ENCODE results near the gene LRIT3.

The LRIT3 gene

GRCh38 chr4:109820563-109820962, 27.3 kb upstream of the LRIT3 start:
- DNase-seq (ENCODE audit: insufficient read length, low spot score), result no peak
- no peak for FAIRE-seq
- no peak for TF ChIP-seq CTCF (IDR thresholded peaks at IDR 0.05; ENCODE audit: insufficient read depth, missing control alignments)

- TF ChIP-seq CTCF (IDR thresholded peaks at IDR 0.05; ENCODE audit: insufficient read depth, missing control alignments), result no peak
- FAIRE-seq (no peak), DNase-seq (ENCODE audit: insufficient read length, low spot score) (no peak)
Measured at GRCh38 chr4:109821185-109821584, 26.7 kb upstream of the LRIT3 start.

DNA sequence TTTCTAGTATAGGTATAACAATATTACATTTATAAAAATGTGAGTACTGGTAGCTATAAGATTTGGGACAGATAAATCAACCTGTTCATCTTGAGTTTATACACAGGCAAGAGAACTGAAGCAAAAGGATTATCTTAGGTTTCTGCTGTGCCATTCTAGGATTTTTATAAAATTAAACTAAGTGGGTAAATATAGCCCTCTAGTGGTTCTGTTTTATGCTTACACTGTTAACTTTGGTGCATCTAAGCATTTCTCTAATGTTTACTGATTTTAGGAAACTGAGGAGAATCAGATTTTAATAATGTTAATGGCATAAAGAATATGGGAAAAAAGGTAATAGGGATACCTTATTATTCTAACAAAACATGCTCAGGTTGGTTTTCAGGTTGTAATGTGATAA, 21.2 kb upstream of the LRIT3 start:
- peak; percentile 44 for TF ChIP-seq CTCF (IDR thresholded peaks at IDR 0.05; ENCODE audit: insufficient read depth, missing control alignments)
- FAIRE-seq, result no peak
- DNase-seq (ENCODE audit: insufficient read length, low spot score), result no peak

DNA sequence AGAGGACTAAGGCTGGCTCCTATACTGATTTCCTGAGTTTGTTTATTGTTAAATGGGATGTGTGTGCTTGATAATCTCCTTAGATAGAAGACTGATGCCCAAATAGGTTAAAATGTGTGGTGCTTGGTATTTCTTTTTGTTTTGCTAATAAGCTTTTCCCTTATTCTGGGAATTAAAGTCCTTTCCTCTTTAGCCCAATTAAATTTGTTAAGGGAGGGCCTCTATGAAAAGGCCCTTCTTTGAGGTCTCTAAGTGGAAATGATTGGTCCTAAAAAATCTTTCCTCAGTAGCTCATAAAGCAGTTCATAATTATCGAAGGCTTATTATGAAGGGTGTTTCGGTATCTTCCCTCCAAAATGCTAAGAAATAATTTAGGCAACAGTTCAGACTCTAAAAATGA, 20.2 kb upstream of the LRIT3 start, which contains the start of gene RRH:
TSS of gene RRH (plus strand) at position 301 of the 400 bp plus-strand sequence. CDS start at position 357, 56 bp downstream.
- TF ChIP-seq CTCF (IDR thresholded peaks at IDR 0.05; ENCODE audit: insufficient read depth, missing control alignments), result no peak
- no peak for DNase-seq (ENCODE audit: insufficient read length, low spot score)
- no peak for FAIRE-seq

DNA sequence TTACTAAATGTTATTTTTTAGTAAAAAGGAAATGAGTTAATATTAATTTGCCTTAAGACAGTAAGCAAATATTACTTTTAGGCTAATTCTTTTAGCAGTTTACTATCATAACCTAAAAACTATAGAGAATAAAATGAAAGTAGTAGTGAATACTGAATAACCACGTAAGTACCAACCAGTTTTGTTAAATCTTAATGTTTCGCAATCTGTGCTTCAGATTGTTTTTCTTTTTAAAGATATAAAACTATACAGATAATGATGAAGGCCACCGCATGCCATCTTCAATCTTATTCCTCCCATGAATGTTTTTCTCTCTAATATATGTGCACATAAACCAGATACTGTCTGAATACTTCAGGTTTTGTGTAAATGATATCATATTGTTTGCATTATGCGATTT, 14.2 kb upstream of the LRIT3 start:
- FAIRE-seq, result no peak
- no peak for DNase-seq (ENCODE audit: insufficient read length, low spot score)
- TF ChIP-seq CTCF (IDR thresholded peaks at IDR 0.05; ENCODE audit: insufficient read depth, missing control alignments), result no peak

DNA sequence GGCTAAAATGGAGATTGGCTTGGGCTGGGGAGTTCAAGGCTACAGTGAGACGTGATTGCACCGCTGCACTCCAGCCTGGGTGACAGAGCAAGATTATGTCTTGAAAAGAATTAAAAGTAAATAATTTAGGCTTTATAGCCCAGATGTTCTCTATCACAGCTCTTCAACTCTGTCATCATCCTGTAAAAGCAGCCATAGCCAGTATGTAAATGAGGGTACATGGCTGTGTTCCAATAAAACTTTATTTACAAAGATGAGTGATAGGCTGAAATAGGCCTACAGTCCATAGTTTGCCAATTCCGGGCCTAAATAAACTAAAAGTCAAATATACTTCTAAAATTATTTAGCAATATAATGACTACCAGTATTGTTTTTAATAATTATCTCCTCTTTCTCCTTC, 10.9 kb upstream of the LRIT3 start:
- FAIRE-seq (no peak), DNase-seq (ENCODE audit: insufficient read length, low spot score) (no peak)

More for the DNA sequence above, 10.9 kb upstream of the LRIT3 start:
- TF ChIP-seq CTCF (IDR thresholded peaks at IDR 0.05; ENCODE audit: insufficient read depth, missing control alignments), result no peak

Measured in D721Med (cell line).